GM23338 (cell line): ENCODE measurements around the gene MAP4K3. TPM values are rescaled to one million over a fixed set of nuclear protein-coding genes. Genes with fewer than 3 reads are reported as not detected.

Experiments
- ATAC-seq: fragments of 200-7000 bp; cut with Tn5 transposase; 3 replicates; pipeline ENCODE4 v1.9.1; 2020
- DNase-seq: peaks from one replicate; pipeline ENCODE4 v3.0.0-alpha.2; 2015; ENCODE audit warnings: low spot score
- H2AFZ ChIP-seq: fragments of 200-600 bp; sonication (generic); 2 replicates; pipeline ENCODE4 v1.8.0; 2016; ENCODE audit warnings: antibody characterized with exemption, mild to moderate bottlenecking, moderate library complexity
- H3F3A ChIP-seq: fragments of 200-600 bp; sonication (generic); replicated peaks from 2 replicates; pipeline ENCODE4 v1.8.0; 2017; ENCODE audit warnings: antibody characterized with exemption, mixed run types, low read depth
- H3K27ac ChIP-seq: fragments of 200-600 bp; sonication (generic); 2 replicates; pipeline ENCODE4 v1.6.1; 2016; ENCODE audit warnings: low read depth
- H3K27me3 ChIP-seq: fragments of 200-600 bp; sonication (generic); 2 replicates; pipeline ENCODE4 v1.8.0; 2016; ENCODE audit warnings: mild to moderate bottlenecking, mixed run types, moderate library complexity; ENCODE audit not compliant: insufficient read depth
- H3K36me3 ChIP-seq: fragments of 200-600 bp; sonication (generic); 2 replicates; pipeline ENCODE4 v1.8.0; 2016; ENCODE audit warnings: mild to moderate bottlenecking; ENCODE audit not compliant: insufficient read depth
- H3K4me1 ChIP-seq: fragments of 200-600 bp; sonication (generic); 2 replicates; pipeline ENCODE4 v1.8.0; 2016; ENCODE audit warnings: mild to moderate bottlenecking, moderate library complexity; ENCODE audit not compliant: insufficient read depth
- H3K4me2 ChIP-seq: fragments of 200-600 bp; sonication (generic); 2 replicates; pipeline ENCODE4 v1.7.1; 2017; ENCODE audit warnings: mixed run types
- H3K4me3 ChIP-seq: fragments of 200-600 bp; sonication (generic); 2 replicates; pipeline ENCODE4 v1.6.1; 2016; ENCODE audit warnings: mixed run types
- H3K79me2 ChIP-seq: fragments of 200-600 bp; sonication (generic); replicated peaks from 2 replicates; pipeline ENCODE4 v1.8.0; 2017; ENCODE audit warnings: mild to moderate bottlenecking; ENCODE audit not compliant: insufficient read depth
- H3K9me2 ChIP-seq: fragments of 200-600 bp; sonication (generic); 2 replicates; pipeline ENCODE4 v1.8.0; 2017; ENCODE audit not compliant: insufficient read depth
- H4K20me1 ChIP-seq: fragments of 200-600 bp; sonication (generic); replicated peaks from 2 replicates; pipeline ENCODE4 v1.8.0; 2017; ENCODE audit warnings: mild to moderate bottlenecking; ENCODE audit not compliant: insufficient read depth
- H3K27ac Mint-ChIP-seq: 2 replicates; pipeline ENCODE4 v1.8.0; 2020; ENCODE audit warnings: inconsistent platforms, mild to moderate bottlenecking, moderate library complexity, mixed read lengths
- H3K27me3 Mint-ChIP-seq: 3 replicates; pipeline ENCODE4 v1.8.0; 2022; ENCODE audit warnings: low read depth, mild to moderate bottlenecking, moderate library complexity, mixed read lengths, inconsistent platforms; ENCODE audit not compliant: insufficient read depth, poor library complexity
- H3K36me3 Mint-ChIP-seq: 3 replicates; pipeline ENCODE4 v1.8.0; 2021; ENCODE audit warnings: low read depth, mild to moderate bottlenecking, inconsistent platforms, moderate library complexity, mixed read lengths
- H3K4me1 Mint-ChIP-seq: 3 replicates; pipeline ENCODE4 v1.8.0; 2020; ENCODE audit warnings: mild to moderate bottlenecking, inconsistent platforms, mixed read lengths
- H3K4me3 Mint-ChIP-seq: 3 replicates; pipeline ENCODE4 v1.8.0; 2021; ENCODE audit warnings: moderate library complexity, mild to moderate bottlenecking, inconsistent platforms, mixed read lengths
- H3K9me3 Mint-ChIP-seq: 3 replicates; pipeline ENCODE4 v1.8.0; 2020; ENCODE audit warnings: moderate library complexity, mild to moderate bottlenecking, inconsistent platforms, mixed read lengths
- CREB1 ChIP-seq: fragments of 250-450 bp; sonication (Bioruptor Pico); IDR thresholded peaks from 2 replicates; pipeline ENCODE4 v1.5.0; 2020; ENCODE audit warnings: low read depth, mild to moderate bottlenecking, moderate library complexity
- CTCF ChIP-seq, 2 experiments: fragments of 200-600 bp in 1 of 2; sonication (generic) in 1 of 2; conservative IDR thresholded peaks; 2 replicates each; pipeline versions ENCODE4 v1.5.1 to v1.6.1; 2016 to 2017; ENCODE audit warnings: antibody characterized with exemption in 2 of 2, low read depth in 2 of 2, mild to moderate bottlenecking in 2 of 2, moderate library complexity in 1 of 2
- ETS1 ChIP-seq: IDR thresholded peaks from 2 replicates; pipeline ENCODE4 v1.6.1; 2016; ENCODE audit warnings: antibody characterized with exemption
- EZH2phosphoT487 ChIP-seq: fragments of 200-600 bp; sonication (generic); IDR thresholded peaks from one replicate; pipeline ENCODE4 v1.8.1; 2018; ENCODE audit warnings: antibody characterized with exemption; ENCODE audit not compliant: unreplicated experiment
- JUNB ChIP-seq: IDR thresholded peaks from one replicate; pipeline ENCODE4 v1.6.1; 2016; ENCODE audit warnings: antibody characterized with exemption; ENCODE audit not compliant: unreplicated experiment
- POLR2AphosphoS5 ChIP-seq: IDR thresholded peaks from 2 replicates; pipeline ENCODE4 v1.6.1; 2016; ENCODE audit warnings: antibody characterized with exemption, low read depth
- REST ChIP-seq: IDR thresholded peaks from one replicate; pipeline ENCODE4 v1.6.1; 2018; ENCODE audit warnings: antibody characterized with exemption; ENCODE audit not compliant: unreplicated experiment
- STAT1 ChIP-seq: IDR thresholded peaks from one replicate; pipeline ENCODE4 v1.6.1; 2016; ENCODE audit warnings: antibody characterized with exemption; ENCODE audit not compliant: unreplicated experiment
- ZNF114 ChIP-seq: fragments of 250-450 bp; sonication (Bioruptor Pico); IDR thresholded peaks from 2 replicates; pipeline ENCODE4 v1.5.0; 2020; ENCODE audit warnings: mild to moderate bottlenecking, moderate library complexity
- ZNF331 ChIP-seq: fragments of 250-450 bp; sonication (Bioruptor Pico); IDR thresholded peaks from 2 replicates; pipeline ENCODE4 v1.5.0; 2020; ENCODE audit warnings: low read depth, mild to moderate bottlenecking, moderate library complexity
- polyA plus RNA-seq: library from polyadenylated mRNA; unstranded; fragments of >200 nt; fragmentation: Nextera tagmentation; extraction: Ambion mirVana; gene quantifications from 2 replicates; pipeline ENCODE4 v1.2.1, GENCODE V29; 2016
- total RNA-seq: library from RNA; depleted of rRNA; stranded (reverse); fragments of >200 nt; shearing (Covaris generic); gene quantifications from 2 replicates; pipeline ENCODE4 v1.2.3, GENCODE V29; 2014

MAP4K3 gene
- total and polyA plus RNA-seq, 2 experiments from 2014 or later, result 33.0 to 90.7 TPM

GRCh38 chr2:39413063-39413737 lies 23.9 kb downstream of the MAP4K3 start:
- Mint-ChIP-seq H3K4me1 (peaks cover 67% of the 10 kb centered on the region), H3K9me3 (no peaks in the 10 kb centered on the region), H3K4me3 (no peak overlapping the region; the same call in 2 of the 3 replicates), H3K27me3 (no peaks in the 10 kb centered on the region), H3K27ac (peak overlapping the region; percentile 16), H3K36me3 (peaks cover 2% of the 10 kb centered on the region; the same call in 1 of the 3 replicates)
- H3K4me2 ChIP-seq, result peak overlapping the region; percentile 13
- no peak for DNase-seq
- H3K27me3 ChIP-seq, result no peaks in the 10 kb centered on the region
- no peaks in the 10 kb centered on the region for H3K36me3 ChIP-seq
- ATAC-seq, result no peak
- peak overlapping the region; percentile 6; the same call in 1 of the 2 replicates for H3K27ac ChIP-seq
- no peak for TF ChIP-seq REST
- TF ChIP-seq ETS1, result no peak
- no peak overlapping the region for H2AFZ ChIP-seq
- H3K4me1 ChIP-seq, result peaks cover 70% of the 10 kb centered on the region
- H4K20me1 ChIP-seq, result no peaks in the 10 kb centered on the region; the same call in 1 of the 2 replicates
- no peaks in the 10 kb centered on the region for H3F3A ChIP-seq
- no peaks in the 10 kb centered on the region for H3K9me2 ChIP-seq
- peaks cover 99% of the 10 kb centered on the region for H3K79me2 ChIP-seq
- H3K4me3 ChIP-seq, result no peak overlapping the region

- H3K4me1 Mint-ChIP-seq, result peaks cover 67% of the 10 kb centered on the region
Measured at GRCh38 chr2:39411181-39411944, 25.7 kb downstream of the MAP4K3 start.

More at GRCh38 chr2:39411181-39411944, 25.7 kb downstream of the MAP4K3 start:
- H3F3A ChIP-seq, result no peaks in the 10 kb centered on the region
- peaks cover 99% of the 10 kb centered on the region for H3K79me2 ChIP-seq
- H3K36me3 ChIP-seq, result no peaks in the 10 kb centered on the region
- no peaks in the 10 kb centered on the region for H3K9me3 Mint-ChIP-seq
- H3K27me3 Mint-ChIP-seq, result no peaks in the 10 kb centered on the region
- no peak for TF ChIP-seq CTCF (conservative IDR thresholded peaks at IDR 0.05; ENCODE audit: low read depth in 2 of 2)
- no peak for TF ChIP-seq POLR2AphosphoS5
- no peak for TF ChIP-seq ETS1
- TF ChIP-seq ZNF114 (CRISPR knock-in tag), result no peak
- TF ChIP-seq EZH2phosphoT487, result no peak
- no peak for TF ChIP-seq CREB1 (CRISPR knock-in tag)
- TF ChIP-seq JUNB, result no peak
- no peak for TF ChIP-seq REST
- no peak for TF ChIP-seq ZNF331 (CRISPR knock-in tag)
- TF ChIP-seq STAT1, result no peak
- 0 out of 2 replicates have a peak overlapping the region, but pooled peaks have one; percentile 13 for H3K4me2 ChIP-seq
- no peak overlapping the region for H3K4me3 Mint-ChIP-seq
- DNase-seq (no peak), ATAC-seq (no peak)
- H2AFZ ChIP-seq, result no peak overlapping the region
- H3K36me3 Mint-ChIP-seq, result peaks cover 2% of the 10 kb centered on the region; the same call in 1 of the 3 replicates
- H3K27me3 ChIP-seq, result no peaks in the 10 kb centered on the region
- H3K9me2 ChIP-seq, result no peaks in the 10 kb centered on the region
- no peaks in the 10 kb centered on the region; the same call in 1 of the 2 replicates for H4K20me1 ChIP-seq
- H3K4me1 ChIP-seq, result peaks cover 66% of the 10 kb centered on the region
- H3K27ac ChIP-seq, result 0 out of 2 replicates have a peak overlapping the region, but pooled peaks have one; percentile 21
- peak overlapping the region; percentile 64 for H3K27ac Mint-ChIP-seq
- H3K4me3 ChIP-seq, result no peak overlapping the region
